ENCODE results near the gene TMEM109.

DNA sequence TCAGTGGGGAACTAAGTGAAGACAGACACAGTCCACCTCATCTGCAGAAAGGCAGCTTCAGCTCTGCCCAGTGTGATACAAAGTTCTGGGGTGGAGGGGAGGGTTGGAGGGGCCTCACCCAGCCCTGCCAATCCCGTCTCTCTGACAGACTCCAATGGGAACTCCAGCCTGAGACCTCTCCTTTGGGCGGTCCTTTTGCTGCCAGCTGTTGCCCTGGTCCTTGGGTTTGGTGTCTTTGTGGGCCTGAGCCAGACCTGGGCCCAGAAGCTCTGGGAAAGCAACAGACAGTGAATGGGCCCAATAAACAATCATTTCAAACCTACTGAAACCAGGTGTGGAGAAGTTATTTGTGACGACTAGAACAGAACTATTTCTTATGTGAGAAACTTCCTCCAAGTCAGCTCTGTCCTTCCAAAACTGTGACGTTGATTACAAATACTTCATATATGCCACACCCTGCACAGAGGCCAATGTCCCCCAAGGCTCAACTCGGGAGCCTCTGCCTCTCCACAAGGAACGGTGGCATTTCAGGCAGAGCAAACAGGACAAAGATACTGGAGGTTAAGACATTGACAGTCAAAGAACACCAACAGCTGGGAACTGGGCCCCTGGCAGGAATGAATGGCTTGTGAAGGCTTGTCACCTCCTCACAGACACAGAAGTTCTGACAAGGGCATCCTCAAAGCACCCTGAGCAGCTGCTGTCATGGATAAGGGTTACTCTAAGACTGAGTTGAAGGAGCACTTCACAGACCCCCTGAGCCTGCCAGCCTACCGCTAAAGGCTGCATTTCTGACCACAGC lies 38.4 kb upstream of the TMEM109 start:
- TF ChIP-seq, protein P1, sequence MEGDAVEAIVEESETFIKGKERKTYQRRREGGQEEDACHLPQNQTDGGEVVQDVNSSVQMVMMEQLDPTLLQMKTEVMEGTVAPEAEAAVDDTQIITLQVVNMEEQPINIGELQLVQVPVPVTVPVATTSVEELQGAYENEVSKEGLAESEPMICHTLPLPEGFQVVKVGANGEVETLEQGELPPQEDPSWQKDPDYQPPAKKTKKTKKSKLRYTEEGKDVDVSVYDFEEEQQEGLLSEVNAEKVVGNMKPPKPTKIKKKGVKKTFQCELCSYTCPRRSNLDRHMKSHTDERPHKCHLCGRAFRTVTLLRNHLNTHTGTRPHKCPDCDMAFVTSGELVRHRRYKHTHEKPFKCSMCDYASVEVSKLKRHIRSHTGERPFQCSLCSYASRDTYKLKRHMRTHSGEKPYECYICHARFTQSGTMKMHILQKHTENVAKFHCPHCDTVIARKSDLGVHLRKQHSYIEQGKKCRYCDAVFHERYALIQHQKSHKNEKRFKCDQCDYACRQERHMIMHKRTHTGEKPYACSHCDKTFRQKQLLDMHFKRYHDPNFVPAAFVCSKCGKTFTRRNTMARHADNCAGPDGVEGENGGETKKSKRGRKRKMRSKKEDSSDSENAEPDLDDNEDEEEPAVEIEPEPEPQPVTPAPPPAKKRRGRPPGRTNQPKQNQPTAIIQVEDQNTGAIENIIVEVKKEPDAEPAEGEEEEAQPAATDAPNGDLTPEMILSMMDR (tag by site-specific recombination; IDR thresholded peaks at IDR 0.05) = no peak
- TF ChIP-seq ZNF184 (tag by site-specific recombination; IDR thresholded peaks at IDR 0.05) (no peak), BCL11B (tag by site-specific recombination; IDR thresholded peaks at IDR 0.05; ENCODE audit: low read depth) (no peak), ZNF140 (tag by site-specific recombination; IDR thresholded peaks at IDR 0.05) (no peak), ZNF585B (tag by site-specific recombination; IDR thresholded peaks at IDR 0.05) (no peak), MEIS1 (CRISPR knock-in tag; IDR thresholded peaks at IDR 0.05; ENCODE audit: borderline replicate concordance) (no peak), ZNF544 (tag by site-specific recombination; IDR thresholded peaks at IDR 0.05) (no peak), ZNF121 (tag by site-specific recombination; IDR thresholded peaks at IDR 0.05) (no peak), ZNF366 (tag by site-specific recombination; conservative IDR thresholded peaks at IDR 0.05) (no peak), ZBTB1 (tag by site-specific recombination; IDR thresholded peaks at IDR 0.05) (no peak)
- TF ChIP-seq, protein P2, sequence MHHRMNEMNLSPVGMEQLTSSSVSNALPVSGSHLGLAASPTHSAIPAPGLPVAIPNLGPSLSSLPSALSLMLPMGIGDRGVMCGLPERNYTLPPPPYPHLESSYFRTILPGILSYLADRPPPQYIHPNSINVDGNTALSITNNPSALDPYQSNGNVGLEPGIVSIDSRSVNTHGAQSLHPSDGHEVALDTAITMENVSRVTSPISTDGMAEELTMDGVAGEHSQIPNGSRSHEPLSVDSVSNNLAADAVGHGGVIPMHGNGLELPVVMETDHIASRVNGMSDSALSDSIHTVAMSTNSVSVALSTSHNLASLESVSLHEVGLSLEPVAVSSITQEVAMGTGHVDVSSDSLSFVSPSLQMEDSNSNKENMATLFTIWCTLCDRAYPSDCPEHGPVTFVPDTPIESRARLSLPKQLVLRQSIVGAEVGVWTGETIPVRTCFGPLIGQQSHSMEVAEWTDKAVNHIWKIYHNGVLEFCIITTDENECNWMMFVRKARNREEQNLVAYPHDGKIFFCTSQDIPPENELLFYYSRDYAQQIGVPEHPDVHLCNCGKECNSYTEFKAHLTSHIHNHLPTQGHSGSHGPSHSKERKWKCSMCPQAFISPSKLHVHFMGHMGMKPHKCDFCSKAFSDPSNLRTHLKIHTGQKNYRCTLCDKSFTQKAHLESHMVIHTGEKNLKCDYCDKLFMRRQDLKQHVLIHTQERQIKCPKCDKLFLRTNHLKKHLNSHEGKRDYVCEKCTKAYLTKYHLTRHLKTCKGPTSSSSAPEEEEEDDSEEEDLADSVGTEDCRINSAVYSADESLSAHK (tag by site-specific recombination; IDR thresholded peaks at IDR 0.05) = no peak
- TF ChIP-seq, protein P3, sequence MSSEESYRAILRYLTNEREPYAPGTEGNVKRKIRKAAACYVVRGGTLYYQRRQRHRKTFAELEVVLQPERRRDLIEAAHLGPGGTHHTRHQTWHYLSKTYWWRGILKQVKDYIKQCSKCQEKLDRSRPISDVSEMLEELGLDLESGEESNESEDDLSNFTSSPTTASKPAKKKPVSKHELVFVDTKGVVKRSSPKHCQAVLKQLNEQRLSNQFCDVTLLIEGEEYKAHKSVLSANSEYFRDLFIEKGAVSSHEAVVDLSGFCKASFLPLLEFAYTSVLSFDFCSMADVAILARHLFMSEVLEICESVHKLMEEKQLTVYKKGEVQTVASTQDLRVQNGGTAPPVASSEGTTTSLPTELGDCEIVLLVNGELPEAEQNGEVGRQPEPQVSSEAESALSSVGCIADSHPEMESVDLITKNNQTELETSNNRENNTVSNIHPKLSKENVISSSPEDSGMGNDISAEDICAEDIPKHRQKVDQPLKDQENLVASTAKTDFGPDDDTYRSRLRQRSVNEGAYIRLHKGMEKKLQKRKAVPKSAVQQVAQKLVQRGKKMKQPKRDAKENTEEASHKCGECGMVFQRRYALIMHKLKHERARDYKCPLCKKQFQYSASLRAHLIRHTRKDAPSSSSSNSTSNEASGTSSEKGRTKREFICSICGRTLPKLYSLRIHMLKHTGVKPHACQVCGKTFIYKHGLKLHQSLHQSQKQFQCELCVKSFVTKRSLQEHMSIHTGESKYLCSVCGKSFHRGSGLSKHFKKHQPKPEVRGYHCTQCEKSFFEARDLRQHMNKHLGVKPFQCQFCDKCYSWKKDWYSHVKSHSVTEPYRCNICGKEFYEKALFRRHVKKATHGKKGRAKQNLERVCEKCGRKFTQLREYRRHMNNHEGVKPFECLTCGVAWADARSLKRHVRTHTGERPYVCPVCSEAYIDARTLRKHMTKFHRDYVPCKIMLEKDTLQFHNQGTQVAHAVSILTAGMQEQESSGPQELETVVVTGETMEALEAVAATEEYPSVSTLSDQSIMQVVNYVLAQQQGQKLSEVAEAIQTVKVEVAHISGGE (tag by site-specific recombination; conservative IDR thresholded peaks at IDR 0.05; ENCODE audit: low read depth) = no peak

Measured in HEK293 (cell line).